ENCODE results near the gene RHNO1.

The RHNO1 gene

GRCh38 chr12:2904260-2904659, 27.2 kb downstream of the RHNO1 start:
- DNase-seq = no peak

GRCh38 chr12:2912216-2912575, 35.2 kb downstream of the RHNO1 start:
- DNase-seq = no peak

GRCh38 chr12:2919249-2919648, 42.2 kb downstream of the RHNO1 start:
- no peak for DNase-seq

- DNase-seq = no peak
Observed at GRCh38 chr12:2922329-2922728, 45.3 kb downstream of the RHNO1 start.

GRCh38 chr12:2923057-2923456, 46.0 kb downstream of the RHNO1 start:
- DNase-seq = no peak

- no peak for DNase-seq
Observed at GRCh38 chr12:2924019-2924418, 47.0 kb downstream of the RHNO1 start.

GRCh38 chr12:2925322-2925995, 48.4 kb downstream of the RHNO1 start:
- DNase-seq = peak in 2 of 4 experiments; percentile 8 to 19

GRCh38 chr12:2930865-2931264, 53.8 kb downstream of the RHNO1 start:
- no peak for DNase-seq

- no peak for DNase-seq
Observed at GRCh38 chr12:2933586-2933985, 56.6 kb downstream of the RHNO1 start.

GRCh38 chr12:2934371-2934770, 57.3 kb downstream of the RHNO1 start:
- no peak for DNase-seq

GRCh38 chr12:2936301-2936700, 59.3 kb downstream of the RHNO1 start:
- DNase-seq = no peak

GRCh38 chr12:2937500-2937899, 60.5 kb downstream of the RHNO1 start:
- DNase-seq = no peak
